ENCODE results near the gene MTR. TPM values are rescaled to one million over a fixed set of nuclear protein-coding genes. Genes with fewer than 3 reads are reported as not detected.

MTR gene
- total and polyA plus RNA-seq, 4 donors, result 2.5 to 19.0 (median 8.6) TPM

DNA sequence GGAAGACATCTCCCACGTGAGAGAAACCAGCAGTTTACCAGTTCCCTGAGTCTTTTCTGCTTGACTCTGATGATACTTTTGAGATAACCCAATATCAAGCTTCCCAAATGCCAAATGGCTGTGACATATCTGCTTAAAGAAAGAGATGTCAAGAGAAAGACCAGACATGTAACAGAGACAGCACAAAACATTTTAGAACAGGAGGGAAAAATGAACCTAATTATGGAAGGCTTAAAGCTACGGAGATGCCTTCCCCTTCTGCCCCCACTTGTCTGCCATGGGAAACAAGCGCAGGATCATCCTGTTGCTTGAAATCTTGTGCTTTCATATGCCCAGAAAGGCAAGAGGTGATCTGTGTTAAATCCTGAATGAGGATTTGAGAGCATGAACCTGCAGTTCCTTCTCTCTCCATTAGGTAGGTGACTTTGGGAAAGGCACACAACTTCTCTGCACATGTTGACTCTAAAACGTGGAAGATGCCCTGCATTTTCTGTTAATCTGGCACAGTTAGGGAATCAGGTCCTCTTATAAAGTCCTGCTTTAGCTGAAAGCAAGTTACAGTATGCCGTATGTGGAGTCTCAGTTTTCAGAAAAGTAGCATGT is 46.7 kb upstream of the MTR start:
- TF ChIP-seq, protein P1, sequence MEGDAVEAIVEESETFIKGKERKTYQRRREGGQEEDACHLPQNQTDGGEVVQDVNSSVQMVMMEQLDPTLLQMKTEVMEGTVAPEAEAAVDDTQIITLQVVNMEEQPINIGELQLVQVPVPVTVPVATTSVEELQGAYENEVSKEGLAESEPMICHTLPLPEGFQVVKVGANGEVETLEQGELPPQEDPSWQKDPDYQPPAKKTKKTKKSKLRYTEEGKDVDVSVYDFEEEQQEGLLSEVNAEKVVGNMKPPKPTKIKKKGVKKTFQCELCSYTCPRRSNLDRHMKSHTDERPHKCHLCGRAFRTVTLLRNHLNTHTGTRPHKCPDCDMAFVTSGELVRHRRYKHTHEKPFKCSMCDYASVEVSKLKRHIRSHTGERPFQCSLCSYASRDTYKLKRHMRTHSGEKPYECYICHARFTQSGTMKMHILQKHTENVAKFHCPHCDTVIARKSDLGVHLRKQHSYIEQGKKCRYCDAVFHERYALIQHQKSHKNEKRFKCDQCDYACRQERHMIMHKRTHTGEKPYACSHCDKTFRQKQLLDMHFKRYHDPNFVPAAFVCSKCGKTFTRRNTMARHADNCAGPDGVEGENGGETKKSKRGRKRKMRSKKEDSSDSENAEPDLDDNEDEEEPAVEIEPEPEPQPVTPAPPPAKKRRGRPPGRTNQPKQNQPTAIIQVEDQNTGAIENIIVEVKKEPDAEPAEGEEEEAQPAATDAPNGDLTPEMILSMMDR (IDR thresholded peaks at IDR 0.05; ENCODE audit: low read depth, low read length, missing input control), result peak; percentile 12
- TF ChIP-seq YY1 (IDR thresholded peaks at IDR 0.05), result no peak
- no peaks in the 10 kb centered on the region for H3K36me3 ChIP-seq (ENCODE audit: control insufficient read depth in 4 of 4, insufficient read depth in 3 of 4, low read depth in 1 of 4, low read length in 3 of 4)
- H3K9me3 ChIP-seq (ENCODE audit: control insufficient read depth in 4 of 4, low read length in 3 of 4), result no peaks in the 10 kb centered on the region
- no peak overlapping the region for H3K4me3 ChIP-seq (ENCODE audit: low read depth in 1 of 3, low read length in 3 of 3)
- peaks cover 0 to 4% (median 0%) of the 10 kb centered on the region in 4 donors for H3K27me3 ChIP-seq (ENCODE audit: control insufficient read depth in 4 of 4, insufficient read depth in 4 of 4, low read length in 3 of 4)
- H3K27ac ChIP-seq (ENCODE audit: low read depth in 1 of 2, low read length in 2 of 2), result no peak overlapping the region
- H3K9ac ChIP-seq (ENCODE audit: low read depth in 1 of 2, low read length in 2 of 2), result no peak overlapping the region
- 67% methylated on average over 5 of the region's 5 CpGs for WGBS
- no peaks in the 10 kb centered on the region for H3K4me1 ChIP-seq (ENCODE audit: control insufficient read depth in 4 of 4, insufficient read depth in 4 of 4, low read length in 3 of 4)
- DNase-seq (ENCODE audit: low spot score), result no peak

DNA sequence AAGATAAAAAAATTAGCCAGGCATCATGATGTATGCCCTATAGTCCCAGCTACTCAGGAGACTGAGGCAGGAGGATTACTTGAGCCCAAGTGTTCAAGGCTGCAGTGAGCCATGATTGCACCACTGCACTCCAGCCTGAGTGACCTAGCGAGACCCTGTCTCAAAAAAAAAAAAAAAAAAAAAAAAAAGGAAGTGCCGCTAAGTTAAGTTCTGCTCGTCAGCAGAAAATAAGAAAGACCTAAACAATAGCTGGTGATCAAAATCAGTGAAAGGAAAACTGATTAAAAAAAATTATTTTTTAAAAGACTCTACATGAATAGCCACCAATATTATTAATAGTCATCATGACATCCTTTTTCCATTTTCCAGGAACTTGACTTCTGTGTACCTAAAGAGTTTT is 44.2 kb upstream of the MTR start:
- H3K9ac ChIP-seq (ENCODE audit: low read depth in 1 of 2, low read length in 2 of 2), result no peak overlapping the region
- 54% methylated on average over 3 of the region's 3 CpGs for WGBS

DNA sequence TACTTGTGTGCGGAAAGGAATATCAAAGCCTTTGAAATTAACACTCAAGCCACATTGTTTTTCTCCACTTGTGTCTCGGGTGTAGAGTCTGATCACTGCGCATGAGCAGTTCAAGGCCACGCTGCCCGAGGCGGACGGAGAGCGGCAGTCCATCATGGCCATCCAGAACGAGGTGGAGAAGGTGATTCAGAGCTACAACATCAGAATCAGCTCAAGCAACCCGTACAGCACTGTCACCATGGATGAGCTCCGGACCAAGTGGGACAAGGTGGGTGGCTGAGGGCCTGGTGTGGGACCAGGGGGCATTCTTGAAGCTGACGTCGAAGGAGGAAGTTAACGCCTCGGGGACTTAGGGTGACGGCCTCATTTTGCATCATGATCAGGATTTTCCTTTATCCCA is 43.7 kb upstream of the MTR start:
- no peak for DNase-seq (ENCODE audit: low spot score)
- no peak overlapping the region for H3K27ac ChIP-seq (ENCODE audit: low read depth in 1 of 2, low read length in 2 of 2)
- TF ChIP-seq RAD21 (IDR thresholded peaks at IDR 0.05), result no peak
- no peak for TF ChIP-seq TAF1 (conservative IDR thresholded peaks at IDR 0.05)
- TF ChIP-seq HNF4G (IDR thresholded peaks at IDR 0.05), result no peak
- TF ChIP-seq, protein P2, sequence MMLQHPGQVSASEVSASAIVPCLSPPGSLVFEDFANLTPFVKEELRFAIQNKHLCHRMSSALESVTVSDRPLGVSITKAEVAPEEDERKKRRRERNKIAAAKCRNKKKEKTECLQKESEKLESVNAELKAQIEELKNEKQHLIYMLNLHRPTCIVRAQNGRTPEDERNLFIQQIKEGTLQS (IDR thresholded peaks at IDR 0.05), result no peak
- no peaks in the 10 kb centered on the region for H3K36me3 ChIP-seq (ENCODE audit: control insufficient read depth in 4 of 4, insufficient read depth in 3 of 4, low read depth in 1 of 4, low read length in 3 of 4)
- 85% methylated on average over 16 of the region's 16 CpGs for WGBS
- H3K27me3 ChIP-seq (ENCODE audit: control insufficient read depth in 4 of 4, insufficient read depth in 4 of 4, low read length in 3 of 4), result peaks cover 0 to 4% (median 0%) of the 10 kb centered on the region in 4 donors
- no peaks in the 10 kb centered on the region for H3K9me3 ChIP-seq (ENCODE audit: control insufficient read depth in 4 of 4, low read length in 3 of 4)
- H3K4me3 ChIP-seq (ENCODE audit: low read depth in 1 of 3, low read length in 3 of 3), result no peak overlapping the region
- no peaks in the 10 kb centered on the region for H3K4me1 ChIP-seq (ENCODE audit: control insufficient read depth in 4 of 4, insufficient read depth in 4 of 4, low read length in 3 of 4)
- H3K9ac ChIP-seq (ENCODE audit: low read depth in 1 of 2, low read length in 2 of 2), result no peak overlapping the region

More for the DNA sequence above, 44.2 kb upstream of the MTR start:
- no peaks in the 10 kb centered on the region for H3K9me3 ChIP-seq (ENCODE audit: control insufficient read depth in 4 of 4, low read length in 3 of 4)
- H3K4me1 ChIP-seq (ENCODE audit: control insufficient read depth in 4 of 4, insufficient read depth in 4 of 4, low read length in 3 of 4), result no peaks in the 10 kb centered on the region
- no peak overlapping the region for H3K27ac ChIP-seq (ENCODE audit: low read depth in 1 of 2, low read length in 2 of 2)
- DNase-seq (ENCODE audit: low spot score), result no peak
- H3K27me3 ChIP-seq (ENCODE audit: control insufficient read depth in 4 of 4, insufficient read depth in 4 of 4, low read length in 3 of 4), result peaks cover 0 to 4% (median 0%) of the 10 kb centered on the region in 4 donors
- no peaks in the 10 kb centered on the region for H3K36me3 ChIP-seq (ENCODE audit: control insufficient read depth in 4 of 4, insufficient read depth in 3 of 4, low read depth in 1 of 4, low read length in 3 of 4)
- no peak for TF ChIP-seq TAF1 (conservative IDR thresholded peaks at IDR 0.05)
- no peak overlapping the region for H3K4me3 ChIP-seq (ENCODE audit: low read depth in 1 of 3, low read length in 3 of 3)

DNA sequence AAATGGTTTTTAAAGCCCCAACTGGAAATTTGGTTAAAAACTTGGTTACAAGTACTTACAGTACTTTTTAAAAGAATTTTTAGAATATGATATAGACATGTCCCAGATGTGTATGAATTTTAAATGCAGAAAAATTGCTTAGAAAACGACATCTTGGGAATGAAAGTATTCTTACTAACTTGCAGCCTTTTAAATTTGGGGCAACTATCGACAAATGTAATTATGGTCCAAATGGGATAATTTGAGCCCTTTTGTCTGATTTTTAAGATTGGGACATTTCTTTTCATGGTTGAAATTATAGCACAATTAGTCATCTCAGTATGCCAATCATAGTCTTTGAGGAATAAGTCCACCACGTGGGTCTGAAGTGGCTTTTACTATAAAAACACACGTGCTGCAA is 43.2 kb upstream of the MTR start:
- Histone ChIP-seq H3K4me3 (ENCODE audit: low read depth in 1 of 3, low read length in 3 of 3) (no peak overlapping the region), H3K27ac (ENCODE audit: low read depth in 1 of 2, low read length in 2 of 2) (no peak overlapping the region), H3K27me3 (ENCODE audit: control insufficient read depth in 4 of 4, insufficient read depth in 4 of 4, low read length in 3 of 4) (peaks cover 0 to 4% (median 0%) of the 10 kb centered on the region in 4 donors), H3K9ac (ENCODE audit: low read depth in 1 of 2, low read length in 2 of 2) (no peak overlapping the region), H3K36me3 (ENCODE audit: control insufficient read depth in 4 of 4, insufficient read depth in 3 of 4, low read depth in 1 of 4, low read length in 3 of 4) (no peaks in the 10 kb centered on the region), H3K9me3 (ENCODE audit: control insufficient read depth in 4 of 4, low read length in 3 of 4) (no peaks in the 10 kb centered on the region), H3K4me1 (ENCODE audit: control insufficient read depth in 4 of 4, insufficient read depth in 4 of 4, low read length in 3 of 4) (no peaks in the 10 kb centered on the region)
- 70% methylated on average over 4 of the region's 4 CpGs for WGBS
- no peak for DNase-seq (ENCODE audit: low spot score)
- TF ChIP-seq SP1 (IDR thresholded peaks at IDR 0.05) (no peak), YY1 (IDR thresholded peaks at IDR 0.05) (no peak), FOXA2 (IDR thresholded peaks at IDR 0.05) (no peak), HNF4G (IDR thresholded peaks at IDR 0.05) (no peak), TAF1 (conservative IDR thresholded peaks at IDR 0.05) (no peak), RAD21 (IDR thresholded peaks at IDR 0.05) (no peak), FOXA1 (IDR thresholded peaks at IDR 0.05) (no peak), NR2F2 (IDR thresholded peaks at IDR 0.05) (no peak)
- TF ChIP-seq, protein P2 (IDR thresholded peaks at IDR 0.05), result no peak
- TF ChIP-seq, protein P3, sequence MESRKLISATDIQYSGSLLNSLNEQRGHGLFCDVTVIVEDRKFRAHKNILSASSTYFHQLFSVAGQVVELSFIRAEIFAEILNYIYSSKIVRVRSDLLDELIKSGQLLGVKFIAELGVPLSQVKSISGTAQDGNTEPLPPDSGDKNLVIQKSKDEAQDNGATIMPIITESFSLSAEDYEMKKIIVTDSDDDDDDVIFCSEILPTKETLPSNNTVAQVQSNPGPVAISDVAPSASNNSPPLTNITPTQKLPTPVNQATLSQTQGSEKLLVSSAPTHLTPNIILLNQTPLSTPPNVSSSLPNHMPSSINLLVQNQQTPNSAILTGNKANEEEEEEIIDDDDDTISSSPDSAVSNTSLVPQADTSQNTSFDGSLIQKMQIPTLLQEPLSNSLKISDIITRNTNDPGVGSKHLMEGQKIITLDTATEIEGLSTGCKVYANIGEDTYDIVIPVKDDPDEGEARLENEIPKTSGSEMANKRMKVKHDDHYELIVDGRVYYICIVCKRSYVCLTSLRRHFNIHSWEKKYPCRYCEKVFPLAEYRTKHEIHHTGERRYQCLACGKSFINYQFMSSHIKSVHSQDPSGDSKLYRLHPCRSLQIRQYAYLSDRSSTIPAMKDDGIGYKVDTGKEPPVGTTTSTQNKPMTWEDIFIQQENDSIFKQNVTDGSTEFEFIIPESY (IDR thresholded peaks at IDR 0.05), result no peak
- TF ChIP-seq, protein P4, sequence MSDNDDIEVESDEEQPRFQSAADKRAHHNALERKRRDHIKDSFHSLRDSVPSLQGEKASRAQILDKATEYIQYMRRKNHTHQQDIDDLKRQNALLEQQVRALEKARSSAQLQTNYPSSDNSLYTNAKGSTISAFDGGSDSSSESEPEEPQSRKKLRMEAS (IDR thresholded peaks at IDR 0.05), result no peak
- TF ChIP-seq, protein P1 (IDR thresholded peaks at IDR 0.05; ENCODE audit: low read depth, low read length, missing input control), result no peak
